GM19025 (cell line): ENCODE measurements around the gene MORC1.

Experiments
- ATAC-seq: cut with Tn5 transposase; IDR thresholded peaks from one replicate; pipeline ENCODE4 v1.9.1; 2021; ENCODE audit warnings: mild to moderate bottlenecking, low read depth, moderate library complexity; ENCODE audit not compliant: unreplicated experiment

The MORC1 gene

DNA sequence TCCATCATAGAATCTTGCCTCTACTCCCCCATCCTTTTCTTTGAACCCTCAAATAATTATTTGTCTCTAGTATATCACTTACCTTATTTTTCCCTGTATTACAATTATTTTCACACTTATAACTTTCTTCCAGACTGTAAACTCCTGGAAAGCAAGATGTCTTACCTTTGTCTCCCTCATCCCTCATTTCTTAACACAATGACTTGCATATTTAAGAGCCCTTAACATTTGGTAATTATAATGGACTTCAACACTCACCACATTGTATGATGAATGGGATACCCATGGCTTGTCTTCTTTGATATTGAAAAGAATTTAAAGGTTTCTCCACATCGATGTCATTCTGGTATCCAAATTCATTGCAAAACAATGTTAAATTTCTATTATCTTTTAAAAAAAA lies 82.9 kb downstream of the MORC1 start:
- no peak for ATAC-seq

GRCh38 chr3:109033000-109033660 lies 84.8 kb downstream of the MORC1 start:
- ATAC-seq: no peak

DNA sequence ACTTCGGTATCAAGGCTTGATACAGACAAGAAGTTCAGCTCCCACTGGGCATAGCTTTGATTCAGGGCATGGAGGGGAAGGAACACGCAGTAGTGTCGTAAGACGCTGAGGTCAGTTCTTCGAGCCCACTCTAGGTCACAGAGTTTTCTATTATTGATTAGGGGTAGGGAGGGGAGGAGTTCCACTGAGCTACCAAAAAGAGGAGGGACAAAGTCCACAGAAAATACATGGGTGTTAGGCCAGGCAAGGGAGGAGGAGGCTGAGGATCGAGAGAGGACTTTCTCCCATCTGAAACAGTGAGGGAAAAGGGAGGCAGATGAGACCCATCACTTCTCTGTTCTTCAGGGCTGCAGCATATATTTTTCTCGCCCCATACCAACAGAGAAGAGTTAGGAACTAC lies 89.2 kb downstream of the MORC1 start:
- ATAC-seq: no peak

GRCh38 chr3:109026821-109027220 lies 91.1 kb downstream of the MORC1 start:
- ATAC-seq: no peak

DNA sequence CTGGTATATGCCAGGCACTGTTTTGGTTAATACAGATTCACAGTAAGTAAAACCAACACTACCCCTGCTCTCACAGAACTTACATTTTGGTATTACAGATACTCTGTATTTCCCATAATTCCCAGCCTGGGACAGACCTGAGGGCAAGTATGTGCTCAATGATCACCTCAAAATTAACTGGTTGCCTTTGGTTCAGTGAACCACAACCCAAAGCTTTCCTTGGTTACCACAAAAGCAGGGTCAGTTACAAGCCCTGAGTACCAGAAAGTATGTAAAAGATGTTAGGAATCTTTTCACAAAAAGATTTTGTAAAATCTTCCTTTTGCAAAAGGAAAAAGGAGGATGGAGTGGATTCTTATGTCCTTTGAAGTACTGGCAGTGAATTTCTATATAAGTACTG lies 92.0 kb downstream of the MORC1 start:
- ATAC-seq: no peak

DNA sequence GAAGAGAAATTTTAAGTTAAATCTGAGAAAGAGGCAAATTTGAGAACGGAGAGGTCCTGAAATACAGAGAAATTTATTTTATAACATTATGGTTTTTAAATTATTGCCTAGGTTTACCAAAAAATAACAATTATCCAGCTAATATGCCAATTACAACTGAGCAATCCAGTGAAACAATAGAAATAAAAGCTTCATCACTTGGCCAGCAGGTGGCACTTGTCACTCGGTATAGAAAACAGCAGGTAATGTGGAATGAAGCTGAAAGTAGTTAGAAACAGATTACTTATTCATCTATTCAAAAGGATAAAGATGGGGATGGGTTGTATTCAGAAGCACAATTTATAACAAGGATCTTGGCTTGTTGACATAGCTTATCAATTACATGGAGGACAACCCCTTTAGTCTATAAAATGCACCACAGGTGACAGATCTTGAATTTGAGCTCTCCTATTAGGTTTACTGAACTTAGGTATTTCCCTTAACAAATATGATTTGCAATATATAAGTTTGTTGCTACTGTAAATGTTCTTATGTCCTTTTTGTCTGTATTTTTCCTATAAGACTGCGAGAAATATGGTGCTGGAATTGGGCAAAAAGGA lies 94.2 kb downstream of the MORC1 start:
- peak; percentile 71 for ATAC-seq

DNA sequence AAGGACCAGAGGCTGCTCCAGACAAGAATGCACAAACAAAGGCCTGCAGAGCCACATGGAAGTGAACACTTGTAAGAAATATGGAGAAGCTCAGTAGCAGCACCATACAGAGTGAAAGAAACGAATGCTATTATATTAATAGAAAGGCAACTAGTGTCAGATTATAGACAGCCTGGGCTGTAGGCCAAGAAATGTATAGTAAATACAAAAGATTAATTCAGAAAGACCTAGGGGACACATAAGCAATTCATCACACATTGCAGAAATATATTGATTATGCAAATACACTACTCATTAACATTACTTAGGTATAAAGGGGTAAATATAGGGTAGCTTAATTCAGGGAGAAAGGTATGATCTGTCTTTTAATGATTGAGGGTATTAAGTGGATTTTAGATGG lies 94.8 kb downstream of the MORC1 start:
- ATAC-seq: no peak

DNA sequence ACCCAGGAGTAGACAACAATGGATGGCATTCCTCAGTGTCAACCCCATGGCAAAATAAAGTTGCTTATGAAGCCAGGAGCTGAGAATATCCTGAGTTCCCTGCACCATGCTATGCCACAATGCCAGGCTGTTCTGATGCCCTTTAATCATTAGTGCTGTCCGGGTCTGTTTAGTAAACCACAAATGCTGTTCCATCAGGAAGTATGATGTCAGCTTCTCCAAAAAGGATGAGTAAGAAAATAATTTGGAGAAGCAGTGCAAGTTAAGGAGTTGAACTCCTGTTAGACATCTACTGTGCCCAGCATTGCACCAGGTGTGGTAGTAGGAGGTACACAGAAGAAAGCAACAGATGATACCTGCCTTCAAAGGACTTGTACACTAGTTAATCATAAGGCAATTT lies 96.4 kb downstream of the MORC1 start:
- ATAC-seq: no peak

DNA sequence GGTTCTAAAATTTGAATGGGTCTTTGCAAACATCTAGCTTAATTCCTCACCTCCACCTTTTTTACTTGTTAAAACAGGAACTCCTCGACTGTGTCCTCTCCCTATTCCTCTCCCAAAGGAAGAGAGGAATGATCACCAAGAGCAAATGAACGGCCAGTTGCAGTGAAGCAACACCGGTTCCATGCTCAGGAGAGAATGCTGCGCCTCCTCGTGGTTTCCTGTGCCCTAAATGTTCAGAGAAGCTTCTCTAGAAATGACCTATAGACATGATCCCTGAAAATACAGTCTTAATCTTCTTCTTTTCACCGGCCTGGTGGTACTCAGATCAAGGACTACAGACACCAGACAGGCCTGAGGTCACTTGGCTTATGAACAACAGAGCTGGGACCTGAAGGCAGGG lies 99.1 kb downstream of the MORC1 start:
- no peak for ATAC-seq

GRCh38 chr3:109005443-109005842 lies 112.5 kb downstream of the MORC1 start:
- no peak for ATAC-seq

GRCh38 chr3:108998436-108998835 lies 119.5 kb downstream of the MORC1 start:
- no peak for ATAC-seq

- no peak for ATAC-seq
Measured at GRCh38 chr3:108985844-108986243, 132.1 kb downstream of the MORC1 start.

- ATAC-seq: no peak
Measured at GRCh38 chr3:108983051-108983450, 134.9 kb downstream of the MORC1 start.

DNA sequence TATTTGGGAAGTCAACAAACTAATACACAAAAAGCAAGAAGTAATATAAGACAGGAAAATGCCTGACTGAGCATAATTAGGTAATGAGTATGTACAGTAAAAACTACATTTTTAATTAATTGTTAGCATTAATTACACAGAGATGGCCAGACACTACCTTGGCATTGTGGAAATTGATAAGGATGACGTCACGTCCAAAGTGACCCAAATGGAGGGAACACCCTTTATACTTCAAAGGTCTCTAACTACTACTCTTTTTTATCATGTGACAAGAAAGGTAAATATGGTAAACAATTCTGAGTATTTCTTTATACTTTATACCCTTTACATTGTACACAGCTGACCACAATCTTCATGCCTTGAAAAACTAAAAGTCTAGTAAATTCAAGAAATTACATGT lies 141.9 kb downstream of the MORC1 start:
- no peak for ATAC-seq

DNA sequence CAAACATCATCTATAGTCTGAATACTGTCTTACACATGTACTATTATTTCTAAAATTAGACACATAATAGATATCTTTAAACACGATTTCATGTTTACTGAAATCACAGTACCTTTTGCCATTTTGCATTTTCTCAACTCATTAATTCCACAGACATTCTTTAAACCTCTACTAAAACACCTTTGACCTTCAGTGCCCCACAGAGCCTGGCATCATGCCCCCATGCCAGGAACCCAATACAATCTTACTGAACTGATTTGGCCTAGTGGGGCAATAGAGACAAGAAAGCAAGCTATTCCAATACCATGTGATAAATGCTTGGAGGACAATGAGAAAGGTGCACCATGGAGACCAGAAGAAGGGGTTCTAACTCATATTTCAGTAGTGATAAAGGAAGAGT lies 144.9 kb downstream of the MORC1 start:
- ATAC-seq: no peak

GRCh38 chr3:108972482-108972881 lies 145.5 kb downstream of the MORC1 start:
- ATAC-seq: no peak

DNA sequence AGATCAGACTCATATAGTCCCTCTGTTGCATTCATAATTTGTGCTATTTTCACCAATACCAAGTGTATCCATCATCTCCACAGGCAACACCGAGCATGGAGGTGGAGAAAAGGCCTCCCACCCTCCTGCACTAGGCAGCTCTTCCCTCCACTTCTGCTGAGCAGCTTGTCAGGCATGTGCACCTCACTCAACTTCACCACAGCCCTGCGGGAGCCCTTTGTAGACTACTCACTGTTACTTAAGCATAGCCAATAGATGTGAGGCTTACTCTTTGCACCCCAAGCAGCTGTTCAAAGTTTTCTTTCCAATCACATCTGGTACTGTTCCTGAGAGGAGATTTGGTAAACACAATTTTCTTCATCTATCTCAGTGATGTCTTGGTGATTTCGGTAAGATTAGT lies 147.4 kb downstream of the MORC1 start:
- no peak for ATAC-seq

- ATAC-seq: no peak
Measured at GRCh38 chr3:108966773-108967172, 151.2 kb downstream of the MORC1 start.

- ATAC-seq: no peak
Measured at GRCh38 chr3:108959017-108959416, 158.9 kb downstream of the MORC1 start.

- no peak for ATAC-seq
Measured at GRCh38 chr3:108953700-108954099, 164.2 kb downstream of the MORC1 start, which contains the start of gene GUCA1C. TSS of gene GUCA1C (minus strand) at chr3:108953879. CDS start at chr3:108953762, 117 bp downstream.

GRCh38 chr3:108953210-108953609 lies 164.7 kb downstream of the MORC1 start:
- ATAC-seq: no peak

DNA sequence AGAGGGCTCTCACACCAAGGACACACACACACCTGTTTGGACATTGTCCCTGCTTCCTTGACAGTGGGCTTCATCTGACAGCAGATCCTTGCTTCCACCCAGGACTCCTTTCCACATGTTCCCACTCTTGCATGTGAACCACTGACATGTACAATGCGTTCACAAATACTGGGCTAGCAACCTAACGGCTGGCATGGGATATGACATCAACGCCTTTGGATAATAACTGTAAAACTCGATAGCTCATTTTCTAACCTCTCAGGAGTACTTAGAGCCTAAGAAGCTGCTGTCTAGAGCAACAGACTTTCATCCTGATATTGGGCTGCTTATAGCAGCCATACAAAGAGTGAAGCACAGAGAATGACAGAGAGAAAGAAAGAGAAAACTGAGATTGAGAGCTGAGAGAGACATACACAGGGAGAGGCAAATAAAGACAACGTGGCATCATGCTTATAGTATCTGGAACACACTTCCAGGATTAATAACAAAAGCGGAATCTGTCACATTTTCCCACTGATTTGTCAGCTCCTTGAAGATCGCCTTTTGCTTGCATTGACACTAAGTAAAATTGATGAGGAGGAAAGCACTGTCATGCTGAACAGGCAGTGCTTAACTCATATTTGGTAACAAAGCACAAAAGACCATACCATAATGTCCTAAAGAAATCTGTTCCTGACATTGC lies 166.0 kb downstream of the MORC1 start:
- ATAC-seq: no peak
